CD4-positive, alpha-beta T cell treated with Interleukin-4 for 1 hour (primary cell): ENCODE results near the gene NEK7.

Experiments
- DNase-seq, 2 donors: peaks; one replicate each; pipeline ENCODE4 v3.0.0-alpha.2; 2020 to 2022

Gene NEK7

DNA sequence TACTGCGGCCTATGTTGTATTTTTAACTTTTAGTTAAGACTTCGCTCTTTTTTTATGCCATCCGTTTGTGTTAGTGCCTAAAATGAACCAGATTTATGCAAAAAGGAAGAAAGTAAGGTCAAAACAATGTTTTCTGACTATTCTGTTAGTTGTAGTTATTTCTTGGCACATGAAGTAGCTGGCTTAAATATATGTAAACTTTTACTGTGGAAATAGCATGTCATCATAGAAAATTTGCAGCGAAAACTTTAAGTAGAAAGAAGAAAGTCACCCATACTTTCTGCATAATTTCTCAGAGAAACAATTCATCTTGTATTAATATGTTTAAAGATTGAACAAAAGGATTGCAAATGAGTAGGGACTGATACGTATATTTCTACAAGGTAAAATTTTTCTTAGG lies 106.4 kb downstream of the NEK7 start:
- no peak for DNase-seq

DNA sequence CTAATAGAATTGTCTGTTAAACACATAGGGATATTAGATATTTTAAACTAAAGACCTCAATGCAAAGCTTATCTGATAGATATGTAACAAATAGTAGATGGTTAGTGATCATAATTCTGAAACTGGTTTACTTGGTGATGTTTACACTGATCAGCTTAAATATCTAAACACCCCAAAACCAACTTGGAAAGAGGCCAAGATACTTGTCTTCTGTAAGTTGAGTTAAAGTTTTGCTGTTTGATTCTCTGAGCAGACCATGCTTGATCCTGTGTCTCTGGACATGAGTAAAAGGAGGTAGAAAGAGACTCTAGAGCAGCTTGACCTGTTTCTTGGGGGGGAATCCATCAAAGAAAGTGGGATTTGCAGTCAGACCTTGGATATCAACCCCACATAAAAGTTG lies 107.5 kb downstream of the NEK7 start:
- DNase-seq = no peak

DNA sequence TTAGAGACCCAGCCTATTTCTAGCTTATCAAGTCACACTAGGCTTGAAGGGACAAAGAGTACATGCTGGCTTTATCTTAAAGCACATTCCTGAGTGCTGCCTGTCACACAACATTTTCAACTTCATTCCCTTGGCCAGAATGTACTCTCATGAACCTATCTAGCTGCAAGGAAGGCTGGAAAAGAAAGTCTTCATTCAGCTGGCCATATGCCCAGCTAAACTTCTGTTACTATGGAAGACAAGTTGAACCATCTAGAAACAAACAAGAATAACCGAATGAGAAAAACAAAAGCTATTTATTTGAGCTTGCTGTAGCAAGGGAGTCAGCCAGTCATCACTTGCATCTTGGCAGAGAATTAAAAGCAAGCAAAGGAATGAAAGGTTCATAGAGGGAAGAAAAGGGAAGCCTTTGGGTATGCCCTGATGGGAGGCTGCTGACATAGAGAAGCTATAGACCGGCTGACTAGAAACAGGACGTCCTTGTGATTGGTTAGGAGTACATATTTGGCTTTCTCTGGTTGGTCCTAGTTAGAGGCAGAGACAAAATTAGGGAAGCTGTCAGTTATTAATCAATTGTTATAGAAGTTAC lies 108.4 kb downstream of the NEK7 start:
- DNase-seq = no peak

DNA sequence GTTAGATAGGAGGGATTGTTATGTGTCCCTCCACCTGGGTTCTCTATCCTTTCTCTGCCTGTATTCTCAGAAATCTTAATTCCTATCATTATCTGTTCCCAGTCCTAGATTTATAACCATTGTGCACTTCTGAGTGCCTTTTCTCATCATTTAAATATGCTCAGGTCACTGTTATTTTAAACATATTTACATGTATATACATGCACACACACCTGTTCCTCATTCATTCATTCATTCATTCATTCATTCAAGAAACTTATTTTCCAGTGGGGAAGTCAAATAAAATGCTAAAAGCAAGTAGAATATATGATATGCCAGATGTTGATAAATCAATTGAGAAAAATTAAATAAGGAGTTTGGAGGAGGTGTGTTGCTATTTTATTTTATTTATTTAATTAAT lies 110.3 kb downstream of the NEK7 start:
- DNase-seq = no peak

DNA sequence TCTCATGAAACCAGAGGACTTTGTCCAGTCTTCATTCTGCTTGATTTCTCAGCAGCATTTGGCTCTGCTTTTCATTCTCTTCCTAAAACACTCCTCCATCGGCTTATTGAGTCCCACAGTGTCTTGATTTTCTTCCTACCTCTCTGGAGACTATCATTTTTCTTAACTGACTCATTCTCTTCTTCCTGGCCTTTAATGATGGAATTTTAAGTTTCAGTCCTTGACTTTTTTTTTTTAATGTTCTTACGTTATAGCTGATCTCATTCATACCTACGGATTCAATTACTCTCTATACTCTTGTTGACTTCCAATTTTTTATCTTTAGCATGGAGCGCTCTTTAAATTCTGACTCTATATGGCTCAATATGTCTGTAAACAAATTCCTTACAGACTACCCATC lies 111.1 kb downstream of the NEK7 start:
- DNase-seq = no peak

DNA sequence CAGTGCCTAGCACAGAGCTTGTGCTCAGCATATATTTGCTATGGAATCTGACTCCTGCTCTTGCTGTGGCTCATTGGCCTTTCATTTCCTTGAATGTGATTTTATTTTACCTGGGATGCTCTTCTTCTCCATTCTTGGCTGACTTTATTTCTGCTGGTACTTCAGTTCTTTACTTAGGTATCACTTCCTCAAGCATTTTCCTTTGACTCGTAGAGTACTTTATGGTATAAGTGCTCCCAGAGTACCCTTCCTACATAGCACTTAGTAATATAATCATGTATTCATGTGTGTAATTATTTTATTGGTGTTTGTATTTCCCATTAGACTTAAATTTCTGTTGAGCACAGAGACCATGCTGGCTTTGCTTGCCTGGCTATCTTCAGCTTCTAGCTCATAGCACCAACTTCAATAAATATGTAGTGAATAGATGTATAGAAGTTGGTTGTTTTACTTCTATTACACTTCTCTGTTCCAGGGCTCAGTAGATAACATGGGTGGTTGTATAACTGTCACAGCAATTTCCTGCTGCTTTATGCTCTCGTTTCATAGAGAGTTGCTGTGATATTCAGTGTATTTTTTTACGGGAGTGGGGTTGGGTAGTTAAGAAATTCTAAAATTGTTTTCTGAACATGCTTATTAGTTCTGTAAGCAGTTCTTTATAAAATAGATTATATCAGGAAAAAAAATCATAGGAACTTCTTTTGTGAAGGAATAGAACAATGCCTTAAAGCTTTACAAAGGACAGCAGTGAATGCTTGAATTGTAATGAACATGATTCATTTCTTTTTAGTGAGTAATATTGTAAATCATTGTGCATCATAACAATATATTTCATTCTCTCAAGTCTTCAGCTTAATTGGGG lies 112.2 kb downstream of the NEK7 start:
- no peak for DNase-seq

DNA sequence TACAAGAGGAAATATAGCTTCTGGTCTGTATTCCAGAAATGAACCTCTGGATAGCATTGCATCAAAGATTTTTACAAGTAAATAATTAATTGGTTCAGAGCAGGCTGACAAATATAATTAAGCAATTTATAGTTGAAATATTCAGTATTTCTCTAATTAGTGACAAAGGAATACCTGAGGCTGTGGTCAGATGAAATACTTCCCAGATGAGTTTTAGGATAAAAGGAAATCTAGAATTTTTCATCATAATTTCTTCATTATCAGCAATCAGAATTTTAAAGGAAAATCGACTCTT lies 112.8 kb downstream of the NEK7 start:
- no peak for DNase-seq

DNA sequence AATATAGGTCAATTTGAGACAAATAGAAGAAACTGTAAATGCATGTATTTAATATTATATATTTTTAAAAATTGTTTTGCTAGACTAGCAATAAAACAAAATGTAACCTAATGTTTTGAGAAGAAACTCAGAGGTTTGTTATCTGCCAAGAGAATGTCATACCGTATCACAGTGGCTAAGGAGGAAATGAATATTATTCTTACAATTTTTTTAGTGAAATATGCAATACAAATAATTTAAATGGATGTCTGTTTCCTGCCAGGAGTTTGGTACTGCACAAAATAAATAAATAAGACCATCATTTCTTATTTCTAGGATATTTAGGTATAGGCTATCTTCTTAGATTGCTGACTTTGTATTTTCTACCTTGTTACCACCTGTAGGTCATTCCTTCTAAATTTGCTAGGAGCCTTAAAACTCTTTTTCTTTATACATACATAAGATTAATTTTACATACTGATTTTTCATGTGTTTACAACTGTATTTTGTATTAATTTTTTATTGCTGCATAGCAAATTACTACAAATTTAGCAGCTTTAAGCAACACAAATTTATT lies 113.6 kb downstream of the NEK7 start:
- DNase-seq = no peak

DNA sequence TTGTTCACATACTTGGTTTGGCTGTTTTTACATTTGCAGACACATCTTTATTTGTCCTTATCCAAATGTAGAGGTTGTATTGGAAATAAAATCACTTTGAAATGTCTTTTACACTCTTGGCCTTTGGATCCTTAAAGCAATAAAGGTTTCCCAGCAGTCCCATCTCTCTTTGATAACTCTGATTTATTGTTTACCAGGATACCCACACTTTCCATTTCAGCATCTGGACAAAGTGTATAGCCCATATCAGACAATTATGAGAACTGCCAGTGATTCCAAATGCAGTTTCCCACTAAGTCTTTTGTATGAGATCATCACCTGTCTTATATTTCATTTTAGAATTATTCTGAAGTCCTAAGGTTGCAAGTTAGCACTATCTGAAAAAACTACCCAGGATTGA lies 114.7 kb downstream of the NEK7 start:
- no peak for DNase-seq

DNA sequence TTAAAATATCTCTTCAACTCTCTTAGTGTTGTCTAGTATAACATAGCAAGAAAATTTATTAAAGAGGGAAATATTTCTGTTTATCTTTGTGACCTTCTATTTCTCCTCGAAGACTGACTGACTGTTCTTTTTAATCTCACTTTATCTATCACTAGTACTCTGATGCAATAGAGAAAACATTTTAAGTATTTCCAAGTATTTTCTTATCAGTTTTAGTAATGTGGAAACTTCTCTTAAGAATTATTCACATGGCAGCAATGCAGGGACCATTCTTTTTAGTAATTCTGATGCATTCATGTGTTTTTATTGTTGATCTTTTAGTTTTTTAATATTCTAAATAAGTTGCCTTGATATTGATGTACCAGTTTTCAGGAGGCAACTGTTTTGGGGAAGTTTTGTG lies 115.7 kb downstream of the NEK7 start:
- no peak for DNase-seq

DNA sequence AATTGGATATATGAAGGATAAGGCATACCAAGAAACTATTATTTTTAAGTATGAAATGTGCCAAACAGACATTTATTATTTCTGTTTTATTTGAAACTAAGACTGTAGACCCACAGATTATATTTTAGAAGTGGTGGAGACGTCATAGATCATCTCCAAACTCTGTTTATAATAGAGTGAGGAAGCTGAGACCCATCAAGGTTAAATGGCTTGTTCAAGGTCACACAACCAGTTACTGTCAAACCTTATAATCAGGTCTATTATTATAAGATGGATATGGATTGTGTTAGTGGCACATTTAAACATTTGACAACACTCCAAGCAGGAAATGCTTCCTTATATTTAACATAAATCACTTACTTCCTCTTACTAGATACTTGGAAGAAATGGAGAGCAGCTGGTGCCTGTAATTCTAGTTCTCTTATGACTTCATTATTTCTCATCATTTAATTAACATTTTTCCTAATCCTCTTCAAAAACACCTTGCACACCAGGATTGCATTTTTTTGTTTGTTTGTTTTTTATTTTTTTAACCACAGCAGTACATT lies 117.0 kb downstream of the NEK7 start:
- DNase-seq = no peak

DNA sequence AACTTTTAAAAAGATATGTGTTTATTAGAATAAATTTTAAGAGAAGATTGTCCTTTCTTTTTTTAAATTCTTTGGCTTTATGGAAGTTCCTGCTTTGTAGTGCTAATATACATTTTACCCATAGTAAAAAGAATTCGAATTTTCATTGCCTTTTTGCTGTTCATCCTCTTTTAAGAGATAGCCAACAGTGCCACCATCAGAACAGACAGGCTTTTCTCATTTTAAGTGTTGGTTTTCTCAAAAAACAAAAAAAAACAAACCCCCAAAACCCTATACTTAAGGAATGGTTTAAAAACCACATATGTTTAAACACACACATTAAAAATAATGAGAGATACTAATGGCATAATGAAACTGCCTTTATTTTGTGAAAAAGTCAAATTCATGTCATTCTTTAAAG lies 118.8 kb downstream of the NEK7 start:
- no peak for DNase-seq

DNA sequence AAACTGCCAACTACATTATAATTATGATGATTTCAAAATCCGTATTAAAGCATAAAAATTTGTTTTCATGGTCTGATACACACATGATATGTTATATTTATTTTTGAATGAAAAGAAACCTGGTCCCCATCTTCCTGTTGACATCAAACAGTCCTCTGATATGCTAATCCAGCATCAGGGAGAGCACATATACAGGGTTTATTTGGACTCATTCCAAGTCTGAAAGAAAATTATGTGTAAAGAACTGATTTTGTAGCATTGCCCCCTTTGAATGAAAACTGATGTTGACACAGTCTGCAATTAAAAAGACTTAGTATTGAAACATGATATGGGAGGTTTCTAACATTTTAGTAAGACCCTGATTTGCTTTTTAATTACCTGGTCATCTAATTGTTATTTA lies 119.4 kb downstream of the NEK7 start:
- DNase-seq = no peak

DNA sequence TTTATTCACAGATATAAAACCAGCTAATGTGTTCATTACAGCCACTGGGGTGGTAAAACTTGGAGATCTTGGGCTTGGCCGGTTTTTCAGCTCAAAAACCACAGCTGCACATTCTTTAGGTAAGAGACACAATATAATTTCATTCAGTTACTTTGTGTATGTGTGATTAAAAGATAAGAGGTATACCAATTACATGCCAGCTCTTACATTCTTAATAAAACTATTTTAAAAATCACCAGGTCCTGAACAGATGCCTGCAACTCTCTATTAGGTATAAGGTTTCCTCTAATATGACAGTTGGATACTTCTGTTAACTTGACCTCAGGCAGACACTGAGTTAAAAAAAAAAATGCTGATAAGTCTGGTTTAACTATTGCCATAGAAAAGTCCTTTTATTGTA lies 122.1 kb downstream of the NEK7 start:
- no peak for DNase-seq

DNA sequence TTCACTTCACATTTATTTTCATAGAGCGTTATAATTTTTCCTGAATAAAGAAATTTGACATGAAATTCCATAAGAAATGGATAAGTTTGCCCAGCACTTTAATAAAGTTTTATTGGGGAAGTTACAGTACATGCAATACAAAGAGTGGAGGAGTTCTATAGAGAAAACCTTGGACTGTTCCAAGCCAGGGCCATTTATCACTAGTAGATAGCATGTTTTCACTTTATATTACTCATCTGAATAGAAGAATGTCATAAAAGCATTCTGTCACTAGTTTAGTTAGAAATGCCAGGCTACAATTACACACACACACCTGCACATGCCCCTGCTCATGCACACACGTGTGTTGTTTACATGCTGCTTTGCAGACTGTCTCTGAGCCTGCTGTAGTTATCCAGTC lies 123.3 kb downstream of the NEK7 start:
- no peak for DNase-seq

DNA sequence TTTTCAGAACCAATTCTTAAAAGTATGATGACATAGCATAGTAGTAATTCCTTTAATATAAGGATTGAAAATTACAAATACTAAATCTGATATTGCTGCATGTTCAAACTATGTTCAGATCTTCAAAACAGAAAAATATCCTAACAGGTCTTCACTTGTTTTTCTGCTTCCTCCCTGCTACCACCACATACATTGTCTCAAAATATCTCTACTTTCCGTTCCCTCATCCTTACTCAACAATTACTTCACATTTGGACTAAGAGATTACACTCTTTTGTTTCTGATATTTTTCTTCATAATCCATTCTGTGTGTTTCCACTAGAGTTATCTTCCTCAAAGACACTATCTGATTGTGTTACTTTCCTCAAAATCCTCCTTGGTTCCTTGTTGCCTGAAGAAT lies 125.1 kb downstream of the NEK7 start:
- DNase-seq = no peak

DNA sequence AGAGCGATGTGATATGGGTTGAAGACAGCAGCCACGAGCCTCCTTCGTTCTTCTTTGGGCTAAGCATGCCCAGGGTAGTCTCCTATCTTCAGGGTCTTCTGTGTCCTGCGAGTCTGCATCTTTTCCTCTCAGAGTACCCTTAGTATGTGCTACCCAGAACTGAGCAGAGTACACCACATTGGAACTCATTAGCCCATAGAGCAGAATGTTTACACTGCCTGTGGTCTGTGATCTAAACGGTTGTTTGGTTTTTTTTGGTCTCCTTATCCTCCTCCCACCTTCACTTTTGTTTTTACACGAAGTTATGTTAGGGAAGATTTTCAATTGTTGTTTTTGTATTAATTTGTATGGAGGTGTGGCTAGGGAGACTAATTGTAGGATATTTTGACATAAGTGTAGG lies 126.4 kb downstream of the NEK7 start:
- DNase-seq = no peak

DNA sequence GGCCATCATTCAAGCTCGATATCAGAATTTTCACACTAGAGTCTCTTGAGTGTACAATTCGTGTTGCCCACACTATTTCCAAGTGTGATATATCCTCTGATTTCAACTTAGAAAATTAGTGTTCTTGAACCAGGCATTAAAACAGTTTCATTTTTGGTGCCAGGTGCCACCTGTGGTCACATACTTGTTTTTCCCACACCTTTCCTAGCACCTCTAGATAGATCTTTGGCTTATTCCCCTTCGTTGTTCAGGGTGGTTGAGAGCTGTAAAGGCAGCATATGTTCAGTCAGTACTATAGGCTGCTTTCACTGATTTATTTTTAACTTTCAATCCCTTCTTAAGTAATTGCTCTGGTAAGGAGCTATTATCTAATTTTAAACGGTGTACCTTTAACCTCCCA lies 131.1 kb downstream of the NEK7 start:
- DNase-seq = no peak

DNA sequence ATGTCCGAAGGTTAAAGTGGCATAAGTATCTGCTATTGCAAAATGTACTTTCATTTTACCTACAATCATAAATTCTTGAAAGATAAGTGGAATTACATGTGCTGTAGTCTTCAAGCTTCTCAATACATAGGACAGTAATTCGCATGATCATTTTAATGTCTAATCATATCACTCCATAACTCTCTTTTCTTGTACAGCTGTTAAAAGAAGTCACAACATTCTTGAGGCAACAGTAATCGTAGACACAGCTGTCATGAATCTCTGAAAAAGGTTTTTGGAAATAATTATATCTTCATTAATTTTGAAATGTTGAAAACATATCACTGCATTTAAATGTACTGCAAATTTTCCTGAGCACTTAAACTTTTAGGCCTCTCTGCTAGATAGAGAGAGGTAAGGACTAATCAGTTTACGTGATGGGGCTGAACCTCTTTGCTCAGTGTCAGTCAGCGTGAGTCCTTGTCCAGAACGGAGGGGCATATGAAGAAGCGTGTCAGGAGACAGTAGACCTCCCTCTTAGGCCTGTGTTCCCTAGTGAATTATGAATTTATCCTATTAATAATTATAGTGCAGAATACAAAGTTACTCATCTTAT lies 133.4 kb downstream of the NEK7 start:
- no peak for DNase-seq

DNA sequence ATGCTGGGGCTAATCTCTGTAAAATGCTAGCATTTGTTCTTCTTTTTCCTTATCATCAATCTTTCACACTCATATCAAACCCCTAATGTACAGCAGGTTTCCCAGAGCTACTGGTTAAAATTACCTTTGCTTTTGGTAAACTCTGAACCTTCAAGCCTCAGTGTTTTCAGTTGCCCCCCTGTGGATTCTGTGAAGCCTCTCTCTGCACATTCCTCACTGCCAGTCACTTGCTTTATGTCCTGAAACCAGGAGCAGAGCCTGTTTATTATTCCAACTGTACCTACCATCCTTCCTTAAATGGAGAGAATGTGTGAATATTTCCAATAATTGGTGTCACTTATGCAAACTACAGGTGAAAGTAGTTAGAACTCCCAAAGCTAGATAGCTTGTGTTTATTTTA lies 134.2 kb downstream of the NEK7 start:
- no peak for DNase-seq

DNA sequence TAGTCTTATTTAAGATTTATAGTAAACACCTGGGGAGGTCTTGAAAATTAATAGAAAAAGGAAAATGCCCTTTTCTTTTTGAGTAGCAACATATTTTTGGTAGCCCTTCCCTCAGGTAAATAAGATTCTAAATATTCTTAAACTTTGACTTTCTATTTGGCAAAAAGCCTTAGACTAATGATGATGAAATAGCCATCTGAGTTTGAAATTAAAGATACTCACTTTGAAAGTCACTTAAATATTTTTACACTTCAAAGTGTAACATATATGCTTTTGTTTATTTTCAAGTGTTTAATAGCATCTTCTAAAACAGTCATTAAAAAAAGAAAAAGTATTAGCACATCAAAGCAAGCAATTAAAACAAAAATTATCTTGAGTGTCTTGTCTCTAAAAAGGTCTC lies 135.1 kb downstream of the NEK7 start:
- DNase-seq = no peak

DNA sequence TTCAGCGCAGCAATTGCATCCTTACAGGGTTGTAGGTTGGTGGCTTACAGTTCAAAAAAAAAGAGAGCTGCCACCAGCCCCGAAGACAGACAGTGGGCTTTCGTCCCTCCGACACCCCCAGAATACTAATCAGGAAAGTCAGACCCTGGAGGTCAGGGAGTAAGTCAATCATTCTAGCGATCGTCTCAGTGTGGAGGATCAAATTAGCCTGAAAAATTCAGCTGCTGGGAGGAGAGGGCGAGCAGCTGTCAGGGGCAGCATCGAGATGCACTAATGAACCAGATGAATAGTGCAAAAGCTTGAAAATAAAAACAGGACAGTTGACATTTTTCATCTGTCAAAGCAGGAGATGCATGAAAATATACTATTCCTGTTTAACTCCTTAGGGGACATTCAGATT lies 138.4 kb downstream of the NEK7 start:
- no peak for DNase-seq

DNA sequence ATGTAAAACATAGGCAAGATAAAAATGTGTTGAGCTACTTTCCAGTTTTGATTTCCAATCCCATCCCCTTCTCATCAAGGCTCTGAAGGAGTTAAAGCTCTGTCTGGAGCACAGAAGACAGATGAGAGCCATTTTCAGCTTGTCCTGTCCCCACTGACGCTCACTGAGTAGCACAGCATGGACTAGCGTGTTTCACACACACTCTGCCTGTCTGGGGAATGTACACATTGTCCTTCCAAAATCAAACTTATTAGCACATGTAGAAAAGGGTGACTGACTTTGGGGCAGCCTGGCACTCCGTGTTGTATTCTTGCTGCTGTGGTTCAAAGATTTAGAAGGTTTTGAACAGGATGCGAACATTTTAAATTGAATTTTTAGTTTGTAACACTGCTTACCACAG lies 139.2 kb downstream of the NEK7 start:
- no peak for DNase-seq

DNA sequence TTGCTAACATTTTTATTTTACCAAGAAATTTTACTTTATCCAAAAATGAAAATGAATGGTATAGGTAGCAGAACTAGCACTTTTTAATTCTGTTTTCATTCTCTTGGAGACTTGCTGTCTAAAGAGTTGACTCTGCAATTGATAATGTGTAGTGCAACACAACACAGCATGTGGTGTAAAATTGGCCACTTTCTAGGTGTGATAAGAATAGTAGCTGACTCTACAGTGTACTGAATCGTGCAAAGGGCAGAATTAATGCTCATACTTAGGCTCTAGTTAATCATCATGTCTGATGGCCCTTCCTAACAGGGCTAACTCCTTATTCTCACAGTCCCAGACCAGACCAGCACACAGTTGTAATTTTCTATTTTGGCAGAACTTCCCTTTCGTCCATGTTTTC lies 140.5 kb downstream of the NEK7 start:
- DNase-seq = no peak
